ENCODE measurements around the gene NLRC3. TPM values are rescaled to one million over a fixed set of nuclear protein-coding genes. Genes with fewer than 3 reads are reported as not detected.

The NLRC3 gene, protein sequence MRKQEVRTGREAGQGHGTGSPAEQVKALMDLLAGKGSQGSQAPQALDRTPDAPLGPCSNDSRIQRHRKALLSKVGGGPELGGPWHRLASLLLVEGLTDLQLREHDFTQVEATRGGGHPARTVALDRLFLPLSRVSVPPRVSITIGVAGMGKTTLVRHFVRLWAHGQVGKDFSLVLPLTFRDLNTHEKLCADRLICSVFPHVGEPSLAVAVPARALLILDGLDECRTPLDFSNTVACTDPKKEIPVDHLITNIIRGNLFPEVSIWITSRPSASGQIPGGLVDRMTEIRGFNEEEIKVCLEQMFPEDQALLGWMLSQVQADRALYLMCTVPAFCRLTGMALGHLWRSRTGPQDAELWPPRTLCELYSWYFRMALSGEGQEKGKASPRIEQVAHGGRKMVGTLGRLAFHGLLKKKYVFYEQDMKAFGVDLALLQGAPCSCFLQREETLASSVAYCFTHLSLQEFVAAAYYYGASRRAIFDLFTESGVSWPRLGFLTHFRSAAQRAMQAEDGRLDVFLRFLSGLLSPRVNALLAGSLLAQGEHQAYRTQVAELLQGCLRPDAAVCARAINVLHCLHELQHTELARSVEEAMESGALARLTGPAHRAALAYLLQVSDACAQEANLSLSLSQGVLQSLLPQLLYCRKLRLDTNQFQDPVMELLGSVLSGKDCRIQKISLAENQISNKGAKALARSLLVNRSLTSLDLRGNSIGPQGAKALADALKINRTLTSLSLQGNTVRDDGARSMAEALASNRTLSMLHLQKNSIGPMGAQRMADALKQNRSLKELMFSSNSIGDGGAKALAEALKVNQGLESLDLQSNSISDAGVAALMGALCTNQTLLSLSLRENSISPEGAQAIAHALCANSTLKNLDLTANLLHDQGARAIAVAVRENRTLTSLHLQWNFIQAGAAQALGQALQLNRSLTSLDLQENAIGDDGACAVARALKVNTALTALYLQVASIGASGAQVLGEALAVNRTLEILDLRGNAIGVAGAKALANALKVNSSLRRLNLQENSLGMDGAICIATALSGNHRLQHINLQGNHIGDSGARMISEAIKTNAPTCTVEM
- 1 to 10 TPM in 1 of 4 donors, under 1 TPM in 3; 0.47 to 1.4 (median 0.77) TPM for total RNA-seq
- polyA plus RNA-seq: 1 to 10 TPM in 1 of 3 donors, under 1 TPM in 2; 0.25 to 1.3 (median 0.32) TPM
- long read RNA-seq, donor 1: 0 reads
- long read RNA-seq, donor 2, partial matches to known transcripts: 0 of 1 reads
- long read RNA-seq, donor 2, other reads (novel, unspliced or antisense): 1 of 1 reads

DNA sequence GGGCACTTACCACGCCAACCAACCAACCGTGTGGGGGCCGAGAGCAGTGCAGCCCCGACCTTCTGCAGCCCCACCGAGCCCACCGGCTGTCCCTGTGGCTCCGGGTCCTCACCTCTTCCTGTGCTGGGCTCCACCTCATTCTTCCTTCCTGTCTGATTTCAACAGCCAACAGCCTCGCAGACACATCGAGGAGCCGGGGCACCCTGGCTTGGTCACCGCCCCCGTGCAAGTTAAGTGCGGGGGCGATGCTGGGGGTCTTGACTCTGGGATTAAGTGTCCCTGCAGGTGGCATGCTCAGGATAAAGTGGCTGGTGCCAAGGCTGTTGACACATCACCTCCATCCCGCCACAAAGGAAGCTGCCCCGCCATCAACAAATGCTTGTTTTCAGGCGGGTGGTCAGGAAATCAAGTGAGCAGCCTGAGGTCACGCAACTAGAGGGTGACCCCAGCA lies at the start of gene NLRC3:
TSS of gene NLRC3 (minus strand) at position 102 of the 451 bp plus-strand sequence. CDS start 12,367 bp downstream, outside the sequence.
- Histone ChIP-seq H3K27me3 (ENCODE audit: insufficient read depth in 3 of 3, low read length in 2 of 3) (no peaks in the 10 kb centered on the region), H3K36me3 (ENCODE audit: insufficient read depth in 1 of 2, low read depth in 1 of 2) (peaks cover 0 to 3% of the 10 kb centered on the region in 2 donors), H3K9me3 (no peaks in the 10 kb centered on the region), H3K4me3 (peak within 1 kb of the TSS; percentile 34), H3K27ac (no peak within 1 kb of the TSS), H3K4me1 (no peaks in the 10 kb centered on the region)
- DNase-seq: peak in 1 of 2 donors; percentile 40
- peak in 1 of 4 donors; percentile 21 for ATAC-seq
- TF ChIP-seq, protein P1, sequence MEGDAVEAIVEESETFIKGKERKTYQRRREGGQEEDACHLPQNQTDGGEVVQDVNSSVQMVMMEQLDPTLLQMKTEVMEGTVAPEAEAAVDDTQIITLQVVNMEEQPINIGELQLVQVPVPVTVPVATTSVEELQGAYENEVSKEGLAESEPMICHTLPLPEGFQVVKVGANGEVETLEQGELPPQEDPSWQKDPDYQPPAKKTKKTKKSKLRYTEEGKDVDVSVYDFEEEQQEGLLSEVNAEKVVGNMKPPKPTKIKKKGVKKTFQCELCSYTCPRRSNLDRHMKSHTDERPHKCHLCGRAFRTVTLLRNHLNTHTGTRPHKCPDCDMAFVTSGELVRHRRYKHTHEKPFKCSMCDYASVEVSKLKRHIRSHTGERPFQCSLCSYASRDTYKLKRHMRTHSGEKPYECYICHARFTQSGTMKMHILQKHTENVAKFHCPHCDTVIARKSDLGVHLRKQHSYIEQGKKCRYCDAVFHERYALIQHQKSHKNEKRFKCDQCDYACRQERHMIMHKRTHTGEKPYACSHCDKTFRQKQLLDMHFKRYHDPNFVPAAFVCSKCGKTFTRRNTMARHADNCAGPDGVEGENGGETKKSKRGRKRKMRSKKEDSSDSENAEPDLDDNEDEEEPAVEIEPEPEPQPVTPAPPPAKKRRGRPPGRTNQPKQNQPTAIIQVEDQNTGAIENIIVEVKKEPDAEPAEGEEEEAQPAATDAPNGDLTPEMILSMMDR (IDR thresholded peaks at IDR 0.05): no peak
- intact Hi-C loops (cut with DNase I): no loop called here
- WGBS, 3 donors: 52 to 56% (median 53%) methylated on average over 18 of the region's 18 CpGs

DNA sequence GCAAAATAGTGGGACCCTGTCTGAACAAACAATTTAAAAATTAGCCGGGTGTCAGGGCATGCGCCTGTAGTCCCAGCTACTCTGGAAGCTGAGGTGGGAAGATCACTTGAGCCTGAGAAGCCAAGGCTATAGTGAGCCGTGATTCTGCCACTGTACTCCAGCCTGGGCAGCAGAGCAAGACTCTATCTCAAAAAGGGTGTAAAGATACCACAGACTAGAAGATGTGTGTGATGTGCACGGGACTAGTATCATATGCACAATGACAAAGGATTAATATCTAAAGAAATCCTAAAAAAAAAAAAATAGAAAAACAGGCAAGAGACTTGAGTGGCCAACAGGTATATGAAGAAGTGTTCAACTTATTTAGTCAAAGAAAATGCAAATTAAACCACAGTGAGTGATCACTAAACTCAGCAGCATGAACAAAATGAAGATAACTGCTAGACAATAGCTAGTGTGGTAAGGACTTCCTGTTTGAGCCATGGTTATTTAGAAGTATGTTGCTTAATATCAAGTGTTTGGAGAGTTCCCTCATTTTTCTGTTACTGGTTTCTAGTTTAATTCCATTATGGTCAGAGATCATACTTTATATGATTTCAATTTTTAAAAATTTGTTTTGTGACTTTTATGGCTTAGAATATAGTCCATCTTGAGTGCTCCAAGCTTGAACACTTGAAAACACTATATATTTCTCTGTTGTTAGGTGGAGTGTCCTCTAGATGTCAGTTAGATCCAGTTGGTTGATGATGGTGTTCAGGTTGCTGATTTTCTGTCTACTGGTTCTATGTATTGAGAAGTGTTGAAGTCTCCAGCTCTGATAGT lies 48.9 kb upstream of the NLRC3 start:
- Histone ChIP-seq H3K36me3 (ENCODE audit: insufficient read depth in 1 of 2, low read depth in 1 of 2) (no peaks in the 10 kb centered on the region), H3K27ac (no peak overlapping the region), H3K9me3 (no peaks in the 10 kb centered on the region), H3K4me1 (no peaks in the 10 kb centered on the region), H3K4me3 (no peak overlapping the region), H3K27me3 (ENCODE audit: insufficient read depth in 3 of 3, low read length in 2 of 3) (no peaks in the 10 kb centered on the region)
- DNase-seq: no peak
- intact Hi-C loops (cut with DNase I): no loop called here
- no peak for ATAC-seq
- 84 to 94% (median 86%) methylated on average over 4 of the region's 4 CpGs for WGBS, 3 donors
- TF ChIP-seq, protein P1 (IDR thresholded peaks at IDR 0.05): no peak

DNA sequence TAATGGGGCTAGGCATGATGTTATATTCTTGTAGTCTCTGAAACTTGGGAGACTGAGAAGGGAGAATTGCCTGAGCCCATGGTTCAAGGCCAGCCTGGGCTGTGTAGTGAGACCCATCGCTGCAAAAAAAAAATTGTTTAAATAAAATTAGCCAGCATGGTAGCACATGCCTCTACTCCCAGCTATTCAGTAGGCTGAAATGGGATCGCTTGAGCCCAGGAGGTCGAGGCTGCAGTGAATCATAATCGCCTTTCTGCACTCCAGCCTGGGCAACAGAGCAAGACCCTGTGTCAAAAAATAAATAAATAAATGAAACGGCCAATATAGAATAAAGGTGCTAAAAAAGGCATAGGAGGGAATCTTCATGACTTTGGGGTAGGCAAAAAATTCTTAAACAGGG lies 48.1 kb upstream of the NLRC3 start:
- ATAC-seq: no peak
- Histone ChIP-seq H3K27me3 (ENCODE audit: insufficient read depth in 3 of 3, low read length in 2 of 3) (no peaks in the 10 kb centered on the region), H3K27ac (no peak overlapping the region), H3K4me3 (no peak overlapping the region), H3K9me3 (no peaks in the 10 kb centered on the region), H3K36me3 (ENCODE audit: insufficient read depth in 1 of 2, low read depth in 1 of 2) (no peaks in the 10 kb centered on the region), H3K4me1 (no peaks in the 10 kb centered on the region)
- DNase-seq: no peak
- TF ChIP-seq, protein P1 (IDR thresholded peaks at IDR 0.05): no peak
- 90 to 93% (median 91%) methylated on average over 5 of the region's 5 CpGs for WGBS, 3 donors
- intact Hi-C loops (cut with DNase I): no loop called here

DNA sequence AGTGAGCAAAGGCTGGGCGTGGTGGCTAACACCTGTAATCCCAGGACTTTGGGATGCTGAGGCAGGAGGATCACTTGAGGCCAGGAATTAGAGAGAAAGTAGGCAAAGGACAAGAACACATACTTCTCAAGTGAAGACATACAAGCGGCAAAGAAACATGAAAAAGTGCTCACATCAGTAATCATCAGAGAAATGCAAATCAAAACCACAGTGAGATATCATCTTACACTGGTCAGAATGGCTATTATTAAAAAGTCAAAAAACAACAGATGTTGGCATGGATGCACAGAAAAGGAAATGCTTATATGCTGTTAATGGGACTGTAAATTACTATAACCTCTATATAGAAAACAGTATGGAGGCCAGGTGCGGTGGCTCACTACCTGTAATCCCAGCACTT lies 46.4 kb upstream of the NLRC3 start:
- intact Hi-C loops (cut with DNase I): no loop called here
- no peaks in the 10 kb centered on the region for H3K27me3 ChIP-seq (ENCODE audit: insufficient read depth in 3 of 3, low read length in 2 of 3)

More for the DNA sequence above, 46.4 kb upstream of the NLRC3 start:
- Histone ChIP-seq H3K4me1 (no peaks in the 10 kb centered on the region), H3K4me3 (no peak overlapping the region), H3K9me3 (no peaks in the 10 kb centered on the region), H3K36me3 (ENCODE audit: insufficient read depth in 1 of 2, low read depth in 1 of 2) (no peaks in the 10 kb centered on the region), H3K27ac (no peak overlapping the region)
- TF ChIP-seq, protein P1 (IDR thresholded peaks at IDR 0.05): no peak
- DNase-seq: no peak
- no peak for ATAC-seq
- WGBS, 3 donors: 90 to 93% (median 93%) methylated on average over 3 of the region's 3 CpGs

All from psoas muscle (tissue), 8 donors.